Activated CD4-positive, alpha-beta T cell treated with anti-CD3 and anti-CD28 coated beads for 36 hours (primary cell): ENCODE data around the gene GUF1. TPM values are rescaled to one million over a fixed set of nuclear protein-coding genes. Genes with fewer than 3 reads are reported as not detected.

Source experiments
- ATAC-seq: fragments of 200-7000 bp; cut with Tn5 transposase; one replicate; pipeline ENCODE4 v1.10.0; 2021; ENCODE audit warnings: mild to moderate bottlenecking, moderate library complexity
- CTCF ChIA-PET: fragments of 350-600 bp; sonication (Branson Sonifier 250); formaldehyde crosslinking; loops from one replicate; lab custom pipeline; 2021; ENCODE audit warnings: antibody characterized with exemption; lab: Charles Lee
- POLR2A ChIA-PET: fragments of 350-600 bp; sonication (Branson Sonifier 250); formaldehyde crosslinking; loops from one replicate; lab custom pipeline; 2021; ENCODE audit warnings: antibody characterized with exemption, inconsistent platforms; lab: Charles Lee
- DNase-seq: peaks from one replicate; pipeline ENCODE4 v3.0.0-alpha.2; 2020
- H3K27ac Mint-ChIP-seq: one replicate; pipeline ENCODE4 v1.8.0; 2021; ENCODE audit warnings: mixed read lengths
- H3K27me3 Mint-ChIP-seq: one replicate; pipeline ENCODE4 v1.8.0; 2021; ENCODE audit warnings: mixed read lengths
- H3K36me3 Mint-ChIP-seq: one replicate; pipeline ENCODE4 v1.8.0; 2021; ENCODE audit warnings: low read depth, mixed read lengths
- H3K4me1 Mint-ChIP-seq: one replicate; pipeline ENCODE4 v1.8.0; 2021; ENCODE audit warnings: mixed read lengths
- H3K4me3 Mint-ChIP-seq: one replicate; pipeline ENCODE4 v1.8.0; 2021; ENCODE audit warnings: mild to moderate bottlenecking, moderate library complexity, mixed read lengths
- H3K9me3 Mint-ChIP-seq: one replicate; pipeline ENCODE4 v1.8.0; 2021; ENCODE audit warnings: low read depth, mixed read lengths
- intact Hi-C, 2 experiments: fragments of 100-400 bp; cut with DNase I in 1 of 2; cut with micrococcal nuclease in 1 of 2; formaldehyde crosslinking; loops; one replicate each; pipeline versions ENCODE4 v1.14.2 to v1.15.1; 2022 to 2024; cut with DNase I, micrococcal nuclease
- total RNA-seq, 2 experiments: library from RNA; stranded (reverse); gene quantifications; one replicate each; pipeline ENCODE4 v1.2.3, GENCODE V29; 2021

The GUF1 gene, protein sequence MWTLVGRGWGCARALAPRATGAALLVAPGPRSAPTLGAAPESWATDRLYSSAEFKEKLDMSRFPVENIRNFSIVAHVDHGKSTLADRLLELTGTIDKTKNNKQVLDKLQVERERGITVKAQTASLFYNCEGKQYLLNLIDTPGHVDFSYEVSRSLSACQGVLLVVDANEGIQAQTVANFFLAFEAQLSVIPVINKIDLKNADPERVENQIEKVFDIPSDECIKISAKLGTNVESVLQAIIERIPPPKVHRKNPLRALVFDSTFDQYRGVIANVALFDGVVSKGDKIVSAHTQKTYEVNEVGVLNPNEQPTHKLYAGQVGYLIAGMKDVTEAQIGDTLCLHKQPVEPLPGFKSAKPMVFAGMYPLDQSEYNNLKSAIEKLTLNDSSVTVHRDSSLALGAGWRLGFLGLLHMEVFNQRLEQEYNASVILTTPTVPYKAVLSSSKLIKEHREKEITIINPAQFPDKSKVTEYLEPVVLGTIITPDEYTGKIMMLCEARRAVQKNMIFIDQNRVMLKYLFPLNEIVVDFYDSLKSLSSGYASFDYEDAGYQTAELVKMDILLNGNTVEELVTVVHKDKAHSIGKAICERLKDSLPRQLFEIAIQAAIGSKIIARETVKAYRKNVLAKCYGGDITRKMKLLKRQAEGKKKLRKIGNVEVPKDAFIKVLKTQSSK
- total RNA-seq, result 10 to 100 TPM; 38.3 to 46.7 TPM

- peak; percentile 92 for ATAC-seq
- H3K27me3 Mint-ChIP-seq, result no peaks in the 10 kb centered on the region
- intact Hi-C loops, result loop anchor here (1.0 to 2.0 kb wide), 2 partner anchors 48 kb away; partner anchors contain the start of gene GNPDA2 (in 2 of the 2)
These were observed at the start of gene GUF1 for GRCh38 chr4:44678094-44679041. Gene GUF1 (plus strand): TSS chr4:44678420. CDS start chr4:44678623, 203 bp downstream.

DNA sequence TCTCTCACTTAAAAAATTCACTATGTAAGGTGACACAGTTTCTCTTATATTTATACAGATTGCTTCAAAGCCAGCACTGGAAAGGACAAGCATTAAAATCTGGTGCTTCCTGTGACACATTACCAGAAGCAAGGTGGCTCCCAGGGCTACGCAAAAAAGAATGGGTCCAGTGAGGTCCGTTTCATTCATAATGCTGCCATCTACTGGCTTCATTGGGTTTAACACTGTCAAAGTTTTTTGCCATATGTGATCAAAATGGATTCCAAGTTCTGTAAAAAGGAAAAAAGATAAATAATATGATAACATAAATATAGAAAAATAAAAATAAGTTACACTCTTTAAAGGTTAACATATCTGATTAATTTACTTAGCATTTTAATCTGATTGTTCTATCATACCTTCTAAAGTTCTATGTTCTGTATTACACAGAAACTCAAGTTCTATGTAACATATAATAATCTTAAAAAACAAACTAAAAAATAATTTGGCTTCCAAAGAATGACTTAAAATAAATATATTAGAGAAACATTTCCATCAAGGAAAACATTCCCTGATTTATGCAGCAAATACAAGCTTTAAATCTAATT is 48.8 kb upstream of the GUF1 start:
- intact Hi-C loops, result loop anchor here (1.0 to 10.0 kb wide), 5 partner anchors 181 to 1497 kb away; partner anchors contain the start of gene KCTD8 (in 2 of the 2)
- no peaks in the 10 kb centered on the region for H3K36me3 Mint-ChIP-seq
- no peak overlapping the region for H3K4me3 Mint-ChIP-seq
- no peaks in the 10 kb centered on the region for H3K27me3 Mint-ChIP-seq
- POLR2A ChIA-PET, result no interaction called here
- ATAC-seq (peak; percentile 82), DNase-seq (peak; percentile 59)
- no peak overlapping the region for H3K27ac Mint-ChIP-seq
- peaks cover 2% of the 10 kb centered on the region for H3K4me1 Mint-ChIP-seq
- no peaks in the 10 kb centered on the region for H3K9me3 Mint-ChIP-seq
- CTCF ChIA-PET, result interaction anchor here (0.6 to 1.3 kb wide), 7 partner anchors 9 to 1607 kb away, joined by 3 to 5 read pairs (median 3); no protein-coding TSS in a partner anchor

More at GRCh38 chr4:44678094-44679041, at the start of gene GUF1:
- CTCF ChIA-PET, result interaction anchor here (0.7 to 1.0 kb wide), 2 partner anchors 10 to 49 kb away, joined by 3 to 4 read pairs; no protein-coding TSS in a partner anchor
- peaks cover 13% of the 10 kb centered on the region for H3K36me3 Mint-ChIP-seq
- DNase-seq, result peak; percentile 94
- H3K27ac Mint-ChIP-seq, result peak within 1 kb of the TSS; percentile 93
- H3K4me1 Mint-ChIP-seq, result peaks cover 34% of the 10 kb centered on the region
- H3K4me3 Mint-ChIP-seq, result peak within 1 kb of the TSS; percentile 87
- H3K9me3 Mint-ChIP-seq, result no peaks in the 10 kb centered on the region
- POLR2A ChIA-PET, result interaction anchor here (0.5 to 2.1 kb wide), 6 partner anchors 17 to 229 kb away, joined by 3 to 7 read pairs (median 6); partner anchors contain the start of gene GNPDA2

GRCh38 chr4:44632089-44632488 is 46.1 kb upstream of the GUF1 start:
- Mint-ChIP-seq H3K27ac (no peak overlapping the region), H3K4me3 (no peak overlapping the region), H3K4me1 (peaks cover 2% of the 10 kb centered on the region), H3K9me3 (no peaks in the 10 kb centered on the region), H3K36me3 (no peaks in the 10 kb centered on the region), H3K27me3 (no peaks in the 10 kb centered on the region)
- CTCF ChIA-PET, result no interaction called here
- POLR2A ChIA-PET, result no interaction called here
- ATAC-seq (no peak), DNase-seq (no peak)
- intact Hi-C loops, result loop anchor here in 1 of 2 experiments (10.0 kb wide), 1 partner anchor 857 kb away; no protein-coding TSS in a partner anchor

DNA sequence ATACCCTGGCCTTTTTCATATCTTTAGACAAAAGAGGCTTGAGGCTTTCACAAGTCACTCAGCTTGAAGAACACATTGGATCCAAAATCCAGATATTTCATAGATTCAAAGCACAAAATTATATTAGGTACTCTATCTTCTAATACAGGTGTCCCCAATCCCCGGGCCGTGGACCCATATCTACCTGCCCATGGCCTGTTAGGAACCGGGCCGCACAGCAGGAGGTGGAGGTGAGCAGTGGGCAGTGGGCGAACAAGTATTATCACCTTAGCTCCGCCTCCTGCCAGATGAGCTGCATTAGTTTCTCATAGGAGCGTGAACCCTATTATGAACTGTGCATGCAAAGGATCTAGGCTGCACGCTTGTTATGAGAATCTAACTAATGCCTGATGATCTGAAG is 45.5 kb upstream of the GUF1 start:
- ChIA-PET POLR2A (no interaction called here), CTCF (no interaction called here)
- Mint-ChIP-seq H3K4me1 (peaks cover 2% of the 10 kb centered on the region), H3K9me3 (no peaks in the 10 kb centered on the region), H3K27me3 (peaks cover 2% of the 10 kb centered on the region), H3K4me3 (no peak overlapping the region), H3K27ac (no peak overlapping the region), H3K36me3 (no peaks in the 10 kb centered on the region)
- no peak for DNase-seq
- intact Hi-C loops, result loop anchor here in 1 of 2 experiments (10.0 kb wide), 1 partner anchor 858 kb away; no protein-coding TSS in a partner anchor
- no peak for ATAC-seq

DNA sequence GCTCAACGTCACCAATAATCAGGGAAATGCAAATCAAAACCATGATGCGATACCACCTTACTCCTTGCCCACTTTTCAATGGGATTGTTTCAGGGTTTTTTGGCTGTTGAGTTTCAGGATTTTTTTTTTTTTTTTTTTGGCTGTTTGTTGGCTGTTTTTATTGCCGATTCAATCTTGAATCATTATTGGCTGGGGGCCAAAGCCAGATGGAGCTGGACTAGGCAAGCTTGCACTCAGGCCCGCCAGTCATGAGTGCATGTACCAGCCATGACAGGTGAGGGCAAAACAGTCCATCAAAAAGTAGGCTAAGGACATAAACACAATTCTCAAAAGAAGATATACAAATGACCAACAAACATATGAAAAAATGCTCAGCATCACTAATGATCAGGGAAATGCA is 40.1 kb upstream of the GUF1 start:
- POLR2A ChIA-PET, result no interaction called here
- H3K4me3 Mint-ChIP-seq, result no peak overlapping the region
- CTCF ChIA-PET, result no interaction called here

DNA sequence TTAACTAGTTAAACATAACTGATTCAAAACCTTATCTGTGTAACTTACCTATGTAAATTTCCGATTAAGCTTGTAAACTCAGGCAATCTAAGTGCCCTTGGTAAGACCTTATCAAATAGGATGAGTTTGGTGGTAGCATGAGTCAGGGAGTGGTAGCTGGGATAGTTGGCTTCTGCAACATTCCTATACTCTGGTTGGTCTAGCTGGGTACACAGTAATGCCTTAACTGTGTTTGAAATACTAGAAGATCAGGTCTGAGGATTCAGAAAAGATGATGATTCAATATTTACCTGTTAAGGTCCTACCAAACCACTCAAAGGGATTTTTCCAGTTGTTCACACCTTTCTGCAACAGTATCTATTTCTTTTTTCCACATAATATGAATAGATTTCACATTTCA is 32.1 kb upstream of the GUF1 start:
- ATAC-seq (no peak), DNase-seq (no peak)
- ChIA-PET CTCF (no interaction called here), POLR2A (no interaction called here)
- peaks cover 4% of the 10 kb centered on the region for H3K27me3 Mint-ChIP-seq
- no peaks in the 10 kb centered on the region for H3K4me1 Mint-ChIP-seq
- no peaks in the 10 kb centered on the region for H3K36me3 Mint-ChIP-seq
- H3K27ac Mint-ChIP-seq, result no peak overlapping the region
- H3K9me3 Mint-ChIP-seq, result peaks cover 7% of the 10 kb centered on the region
- no peak overlapping the region for H3K4me3 Mint-ChIP-seq
- intact Hi-C loops, result no loop called here

More for the DNA sequence above, 40.1 kb upstream of the GUF1 start:
- ATAC-seq (no peak), DNase-seq (no peak)
- H3K9me3 Mint-ChIP-seq, result peaks cover 5% of the 10 kb centered on the region
- peaks cover 3% of the 10 kb centered on the region for H3K27me3 Mint-ChIP-seq
- H3K4me1 Mint-ChIP-seq, result no peaks in the 10 kb centered on the region
- intact Hi-C loops, result loop anchor here in 1 of 2 experiments (10.0 kb wide), 1 partner anchor 863 kb away; no protein-coding TSS in a partner anchor
- H3K36me3 Mint-ChIP-seq, result no peaks in the 10 kb centered on the region
- no peak overlapping the region for H3K27ac Mint-ChIP-seq

DNA sequence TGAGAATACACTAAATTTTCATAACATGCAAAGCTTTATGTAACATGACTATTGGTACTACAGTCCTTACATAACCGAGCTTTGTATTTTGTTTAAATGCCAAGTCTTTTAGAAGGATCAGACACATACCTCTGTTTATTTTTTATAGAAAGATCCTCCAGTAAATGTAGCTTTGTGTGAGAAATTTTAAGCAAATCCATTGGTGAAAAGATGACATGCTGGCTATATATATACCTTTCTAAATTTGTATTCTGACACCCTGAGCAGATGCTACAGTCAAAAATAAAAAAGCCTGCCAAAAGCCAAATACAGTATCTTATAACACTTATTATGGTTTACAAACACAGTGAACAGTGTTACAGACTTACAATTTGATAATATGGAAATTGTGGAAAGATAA is 26.8 kb upstream of the GUF1 start, which contains the start of gene YIPF7:
Gene YIPF7 (minus strand): TSS at position 201 of the 400 bp plus-strand sequence. CDS start 1,525 bp downstream, outside the sequence.
- H3K36me3 Mint-ChIP-seq, result no peaks in the 10 kb centered on the region
- H3K27me3 Mint-ChIP-seq, result peaks cover 16% of the 10 kb centered on the region
- H3K4me3 Mint-ChIP-seq, result no peak within 1 kb of the TSS
- ChIA-PET POLR2A (no interaction called here), CTCF (no interaction called here)
- intact Hi-C loops, result no loop called here
- DNase-seq (no peak), ATAC-seq (no peak)
- H3K9me3 Mint-ChIP-seq, result no peaks in the 10 kb centered on the region
- H3K27ac Mint-ChIP-seq, result no peak within 1 kb of the TSS
- no peaks in the 10 kb centered on the region for H3K4me1 Mint-ChIP-seq

DNA sequence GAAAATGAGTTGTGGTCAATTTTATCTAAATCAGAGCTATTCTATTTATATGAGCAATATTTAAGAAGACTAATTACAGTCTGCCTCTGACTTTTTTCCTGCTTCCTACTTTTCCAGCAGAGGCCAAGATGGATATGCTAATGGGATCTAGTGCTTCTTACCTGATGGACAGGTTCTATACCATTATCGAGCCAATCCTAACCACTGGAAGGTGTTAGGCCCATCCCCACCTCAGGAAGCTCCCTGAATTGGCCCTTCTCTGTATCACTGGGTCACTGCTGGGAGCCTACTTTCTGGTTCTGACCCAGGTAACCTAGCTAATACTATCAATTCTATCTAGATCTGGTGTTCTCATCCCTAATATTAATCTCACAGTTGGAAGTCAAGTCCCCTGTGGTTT is 26.2 kb upstream of the GUF1 start:
- ATAC-seq, result no peak
- no peak overlapping the region for H3K4me3 Mint-ChIP-seq
- H3K36me3 Mint-ChIP-seq, result no peaks in the 10 kb centered on the region
- peaks cover 15% of the 10 kb centered on the region for H3K27me3 Mint-ChIP-seq
- DNase-seq, result no peak
- intact Hi-C loops, result no loop called here
- ChIA-PET POLR2A (no interaction called here), CTCF (no interaction called here)
- H3K4me1 Mint-ChIP-seq, result no peaks in the 10 kb centered on the region
- no peaks in the 10 kb centered on the region for H3K9me3 Mint-ChIP-seq
- no peak overlapping the region for H3K27ac Mint-ChIP-seq

GRCh38 chr4:44660396-44660795 is 17.8 kb upstream of the GUF1 start:
- ChIA-PET POLR2A (no interaction called here), CTCF (no interaction called here)
- ATAC-seq (no peak), DNase-seq (no peak)
- Mint-ChIP-seq H3K27me3 (peaks cover 12% of the 10 kb centered on the region), H3K36me3 (no peaks in the 10 kb centered on the region), H3K4me3 (no peak overlapping the region), H3K9me3 (no peaks in the 10 kb centered on the region), H3K27ac (no peak overlapping the region), H3K4me1 (no peaks in the 10 kb centered on the region)
- intact Hi-C loops, result no loop called here

GRCh38 chr4:44661940-44662622 is 16.1 kb upstream of the GUF1 start:
- H3K9me3 Mint-ChIP-seq, result no peaks in the 10 kb centered on the region

More at GRCh38 chr4:44661940-44662622, 16.1 kb upstream of the GUF1 start:
- no peak for ATAC-seq
- Mint-ChIP-seq H3K27ac (no peak overlapping the region), H3K36me3 (no peaks in the 10 kb centered on the region), H3K27me3 (peaks cover 12% of the 10 kb centered on the region), H3K4me3 (no peak overlapping the region), H3K4me1 (no peaks in the 10 kb centered on the region)
- ChIA-PET POLR2A (no interaction called here), CTCF (no interaction called here)
- DNase-seq, result no peak
- intact Hi-C loops, result no loop called here
